GM21390 (cell line): ENCODE results near the gene CHRM4.

ENCODE experiments used
- ATAC-seq: cut with Tn5 transposase; IDR thresholded peaks from one replicate; pipeline ENCODE4 v1.9.1; 2021; ENCODE audit not compliant: unreplicated experiment

Gene CHRM4

GRCh38 chr11:46391578-46392420 lies at the start of gene CHRM4:
CHRM4 (minus strand) TSS chr11:46391776; CDS start chr11:46386557, 5,219 bp downstream.
- ATAC-seq, result no peak

- no peak for ATAC-seq
Measured at GRCh38 chr11:46438211-46438610, 46.6 kb upstream of the CHRM4 start.

- peak; percentile 80 for ATAC-seq
Measured at GRCh38 chr11:46437122-46437689, 45.6 kb upstream of the CHRM4 start.

DNA sequence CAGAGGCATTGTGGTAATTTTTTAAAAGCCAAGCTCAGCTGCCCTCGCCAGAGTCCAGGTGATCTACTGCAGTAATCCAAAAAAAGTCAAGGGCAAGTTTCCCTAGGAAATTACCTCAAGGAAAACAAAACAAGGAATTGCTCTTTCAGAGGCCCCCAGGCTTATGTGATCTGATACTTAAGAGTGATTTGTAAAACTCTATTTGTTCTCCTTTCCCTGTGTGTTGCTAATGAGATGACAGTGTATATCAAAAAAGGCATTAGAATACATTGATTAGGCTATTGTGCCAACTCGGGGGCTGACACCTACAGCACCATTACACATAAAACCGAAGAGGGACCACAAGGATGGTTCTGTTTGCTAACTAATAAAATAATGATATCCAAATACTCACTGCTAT lies 44.5 kb upstream of the CHRM4 start:
- ATAC-seq, result no peak

DNA sequence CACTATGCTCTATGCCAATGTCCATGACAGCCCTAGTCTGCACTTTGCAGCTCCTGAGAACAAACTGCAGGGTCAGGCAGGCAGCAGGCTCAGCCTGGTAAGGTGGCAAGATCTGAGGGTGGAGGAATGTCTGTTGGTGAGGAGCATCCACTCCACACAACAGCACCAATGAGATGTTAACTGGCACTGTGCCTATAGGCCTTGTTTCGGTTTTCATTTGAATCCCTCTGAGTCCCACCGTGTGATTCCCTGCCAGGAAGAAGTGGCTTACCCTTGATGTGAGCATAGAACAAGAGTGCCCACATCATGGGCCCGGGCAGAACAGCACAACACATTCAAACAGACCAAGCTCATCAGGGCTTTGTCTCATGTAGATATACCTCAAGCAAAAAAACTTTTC lies 44.1 kb upstream of the CHRM4 start:
- no peak for ATAC-seq

GRCh38 chr11:46431211-46431610 lies 39.6 kb upstream of the CHRM4 start:
- ATAC-seq, result no peak

DNA sequence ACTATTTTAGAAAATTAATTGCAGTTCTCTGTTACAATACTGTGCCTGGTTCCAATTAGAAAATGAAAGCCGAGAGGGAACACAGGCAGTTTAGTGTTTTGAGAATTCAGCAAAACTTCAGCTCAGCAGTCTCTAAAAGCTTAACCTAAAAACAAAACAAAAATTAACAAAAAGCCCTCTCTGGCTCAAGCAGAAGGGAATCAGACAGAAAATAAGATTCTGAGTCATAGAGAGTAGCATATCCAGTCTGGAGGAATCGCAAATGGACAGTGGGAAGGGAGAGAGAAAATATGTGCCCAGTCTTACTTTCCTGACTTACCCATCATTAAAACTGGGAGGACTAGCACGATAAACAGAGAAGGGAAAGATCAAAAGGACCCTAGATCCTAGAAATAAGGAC lies 38.1 kb upstream of the CHRM4 start:
- no peak for ATAC-seq

DNA sequence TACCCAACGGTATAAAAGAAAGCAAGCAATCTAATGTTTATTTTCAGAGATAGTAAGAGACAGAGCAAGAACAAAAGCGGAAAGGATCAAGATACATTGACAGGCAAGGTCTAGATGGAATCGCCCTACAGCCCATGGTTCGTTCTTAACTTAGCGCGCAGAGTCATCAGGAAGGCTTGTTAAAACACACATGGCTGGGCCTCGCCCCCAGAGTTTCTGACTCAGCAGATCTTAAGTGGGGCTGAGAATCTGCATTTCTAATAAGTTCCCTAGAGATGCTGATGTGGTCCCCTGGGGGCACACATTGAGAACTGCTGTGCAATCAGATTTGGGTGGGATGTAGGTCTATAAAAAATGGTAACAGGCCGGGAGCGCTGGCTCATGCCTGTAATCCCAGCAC lies 35.8 kb upstream of the CHRM4 start:
- no peak for ATAC-seq

GRCh38 chr11:46426233-46426991 lies 34.8 kb upstream of the CHRM4 start:
- no peak for ATAC-seq

GRCh38 chr11:46422588-46422987 lies 31.0 kb upstream of the CHRM4 start:
- no peak for ATAC-seq

DNA sequence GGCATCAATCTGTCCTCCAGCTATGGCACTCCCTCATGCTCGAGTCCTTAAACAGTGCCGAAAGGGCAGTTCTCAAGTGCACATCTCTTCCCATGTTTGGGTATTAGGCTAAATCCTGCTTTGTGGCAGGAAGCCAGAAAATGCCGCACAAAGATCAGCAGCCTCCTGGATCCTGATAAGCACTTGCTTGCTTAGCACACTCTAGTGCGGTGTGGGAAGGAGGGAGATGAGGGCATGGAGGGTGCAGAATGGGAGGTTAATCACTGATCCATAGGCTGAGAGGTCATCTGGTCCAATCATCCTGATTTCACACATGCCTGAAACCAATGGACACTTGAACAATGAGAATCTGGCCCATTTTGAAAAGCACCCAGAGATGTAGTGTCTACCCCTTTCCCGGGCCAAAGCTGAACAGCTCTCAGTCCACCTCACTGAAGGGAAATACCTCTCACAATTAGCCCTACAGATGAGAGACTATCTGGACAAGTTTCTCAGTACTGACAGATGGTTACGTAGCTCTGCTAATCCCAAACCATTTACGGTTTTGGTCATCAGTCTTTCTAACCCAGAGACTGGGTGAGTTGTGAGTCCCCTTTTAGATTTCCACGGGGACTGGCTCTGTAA lies 29.8 kb upstream of the CHRM4 start:
- ATAC-seq, result no peak

GRCh38 chr11:46420513-46420912 lies 28.9 kb upstream of the CHRM4 start:
- ATAC-seq, result no peak

- no peak for ATAC-seq
Measured at GRCh38 chr11:46418751-46419150, 27.2 kb upstream of the CHRM4 start.

- no peak for ATAC-seq
Measured at GRCh38 chr11:46417711-46418110, 26.1 kb upstream of the CHRM4 start.

- ATAC-seq, result no peak
Measured at GRCh38 chr11:46414879-46415278, 23.3 kb upstream of the CHRM4 start.

DNA sequence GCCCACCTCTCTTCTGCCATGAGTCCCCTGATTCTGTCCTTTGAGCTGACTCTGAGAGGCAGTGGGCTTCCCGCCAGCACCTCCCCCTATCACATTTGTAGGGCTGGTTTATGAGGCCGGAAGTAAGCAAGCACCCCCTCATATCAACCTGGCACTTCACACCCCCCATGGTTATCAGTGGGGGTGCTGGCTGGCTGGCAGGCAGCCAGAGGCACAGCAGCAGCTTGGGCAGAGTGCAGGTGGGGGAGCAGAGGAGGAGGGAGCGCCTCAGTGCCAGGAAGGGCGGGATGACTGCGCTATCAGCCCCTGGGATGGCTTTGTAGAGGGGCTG lies 22.9 kb upstream of the CHRM4 start:
- no peak for ATAC-seq

GRCh38 chr11:46413760-46414465 lies 22.3 kb upstream of the CHRM4 start:
- ATAC-seq, result no peak

GRCh38 chr11:46410021-46410420 lies 18.4 kb upstream of the CHRM4 start:
- ATAC-seq, result no peak

GRCh38 chr11:46408407-46408986 lies 16.9 kb upstream of the CHRM4 start:
- ATAC-seq, result no peak

DNA sequence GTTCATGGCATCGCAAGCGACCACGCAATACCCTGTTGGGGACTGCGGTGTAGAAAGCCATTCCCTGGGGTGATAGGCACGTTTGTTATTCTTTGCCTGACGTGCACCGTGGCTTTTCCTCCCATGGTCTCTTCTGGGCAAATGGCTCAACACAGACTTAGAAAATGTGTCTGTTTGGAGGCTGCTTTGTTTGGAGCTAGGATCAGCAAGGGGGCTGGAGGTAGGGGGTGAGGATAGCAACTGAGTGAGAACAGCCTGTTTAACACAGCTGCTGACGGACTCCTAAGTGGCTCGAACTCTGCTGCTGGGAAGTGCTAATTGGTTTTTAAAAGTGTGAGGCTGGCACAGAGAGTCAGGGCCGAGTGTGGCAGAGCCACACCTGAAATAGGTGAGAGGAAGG lies 16.1 kb upstream of the CHRM4 start:
- no peak for ATAC-seq
